ENCODE data around the gene NPPA.
"Not testable (repeated sequence)": the region's sequence is repeated elsewhere in the genome, so short reads cannot be mapped to it uniquely, and the experiment has no call there.

The NPPA gene

GRCh38 chr1:11813021-11813420 is 34.6 kb downstream of the NPPA start:
- DNase-seq (ENCODE audit: low read depth in 1 of 2, low spot score in 1 of 2), result no peak

- DNase-seq (ENCODE audit: low read depth in 1 of 2, low spot score in 1 of 2), result no peak
These were observed 40.5 kb downstream of the NPPA start for GRCh38 chr1:11807133-11807532.

GRCh38 chr1:11806307-11806936 is 41.2 kb downstream of the NPPA start:
- no peak for DNase-seq (ENCODE audit: low read depth in 1 of 2, low spot score in 1 of 2)

DNA sequence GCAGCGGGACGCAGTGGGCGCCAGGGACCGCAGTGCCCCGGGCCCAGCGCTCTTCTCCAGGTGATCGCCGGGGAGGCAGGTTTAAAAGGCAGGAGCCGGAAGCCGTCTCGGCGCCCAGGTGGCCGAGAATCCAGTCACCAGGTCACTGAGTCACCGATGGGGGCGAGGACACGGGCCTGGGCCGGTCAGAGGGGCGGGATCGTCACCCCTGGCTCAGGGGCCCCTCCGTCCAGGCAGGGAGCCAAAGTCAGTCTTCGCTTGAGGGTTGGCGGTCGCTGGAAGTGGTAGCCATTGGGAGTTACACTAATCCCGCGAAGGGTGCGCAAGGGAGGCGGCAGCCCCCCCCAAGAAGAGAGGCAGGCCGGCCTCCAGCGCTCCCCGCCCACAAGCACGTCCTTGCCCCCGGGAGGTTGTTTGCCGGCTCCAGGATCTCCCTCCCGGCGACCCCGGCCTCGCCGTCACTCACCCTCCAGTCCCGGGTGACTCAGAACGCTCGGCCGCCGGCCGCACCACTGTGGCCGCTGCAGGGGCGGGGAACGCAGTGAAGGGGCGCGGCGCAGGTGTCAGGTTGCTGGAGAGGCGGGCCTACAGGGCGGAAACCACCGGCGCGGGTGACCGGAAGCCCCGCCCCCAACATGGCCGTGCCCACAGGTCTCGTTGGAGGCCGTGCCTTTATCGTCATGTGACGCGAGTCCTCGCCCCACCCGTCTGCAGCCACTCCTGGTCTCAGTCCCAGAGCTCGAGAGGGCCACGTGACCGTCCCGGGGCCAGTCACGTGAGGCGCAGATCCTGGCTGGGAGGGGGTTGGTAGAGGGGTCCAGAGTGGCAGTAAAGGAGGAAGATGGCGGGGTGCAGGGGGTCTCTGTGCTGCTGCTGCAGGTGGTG is 41.9 kb downstream of the NPPA start, which contains the start of the genes CLCN6 and MTHFR:
TSS of gene CLCN6 (plus strand) at position 770 of the 885 bp plus-strand sequence. CDS start at position 842, 72 bp downstream.
TSS of gene MTHFR (minus strand) at position 543 of the 885 bp plus-strand sequence. CDS start 2,848 bp downstream, outside the sequence.
- DNase-seq (ENCODE audit: low read depth in 1 of 2, low spot score in 1 of 2), result peak; percentile 94 to 96

DNA sequence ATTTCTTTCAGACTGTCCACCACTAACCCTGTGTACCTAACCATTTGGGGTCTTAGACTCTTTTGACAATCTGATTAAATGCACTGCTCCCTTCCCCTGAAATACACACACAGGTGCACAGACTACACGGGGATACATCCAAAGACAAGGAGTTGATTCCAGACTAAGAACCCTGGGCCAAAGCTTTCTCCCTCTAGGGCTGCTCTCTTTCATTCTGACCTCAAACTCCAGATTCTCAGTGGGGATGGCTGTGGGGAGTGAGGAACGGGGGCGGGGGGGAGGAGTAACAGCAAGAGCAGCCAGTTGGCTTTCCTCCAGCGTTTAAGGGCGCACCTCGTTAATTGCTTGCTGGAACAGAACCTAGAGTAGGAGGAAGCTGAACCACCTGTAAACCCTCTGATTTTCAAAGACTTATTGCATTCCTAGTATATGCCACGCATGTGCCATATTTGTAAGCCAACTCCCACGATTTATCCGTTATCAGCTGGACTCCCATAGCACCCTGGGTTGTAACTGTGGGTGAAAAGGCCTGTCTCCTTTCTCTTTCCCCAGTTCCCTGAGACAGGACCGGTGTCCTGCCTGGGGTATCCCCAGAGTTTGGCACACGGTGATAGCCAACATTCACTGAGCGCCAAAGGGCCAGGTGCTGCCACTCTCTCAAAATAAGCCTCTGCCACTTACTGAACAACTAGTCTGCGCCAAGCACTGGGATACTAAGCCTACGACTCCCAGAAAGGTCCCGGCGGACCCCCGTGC is 42.7 kb downstream of the NPPA start:
- DNase-seq (ENCODE audit: low read depth in 1 of 2, low spot score in 1 of 2), result no peak

GRCh38 chr1:11803924-11804665 is 43.5 kb downstream of the NPPA start:
- not testable (repeated sequence) for DNase-seq (ENCODE audit: low read depth in 1 of 2, low spot score in 1 of 2)

DNA sequence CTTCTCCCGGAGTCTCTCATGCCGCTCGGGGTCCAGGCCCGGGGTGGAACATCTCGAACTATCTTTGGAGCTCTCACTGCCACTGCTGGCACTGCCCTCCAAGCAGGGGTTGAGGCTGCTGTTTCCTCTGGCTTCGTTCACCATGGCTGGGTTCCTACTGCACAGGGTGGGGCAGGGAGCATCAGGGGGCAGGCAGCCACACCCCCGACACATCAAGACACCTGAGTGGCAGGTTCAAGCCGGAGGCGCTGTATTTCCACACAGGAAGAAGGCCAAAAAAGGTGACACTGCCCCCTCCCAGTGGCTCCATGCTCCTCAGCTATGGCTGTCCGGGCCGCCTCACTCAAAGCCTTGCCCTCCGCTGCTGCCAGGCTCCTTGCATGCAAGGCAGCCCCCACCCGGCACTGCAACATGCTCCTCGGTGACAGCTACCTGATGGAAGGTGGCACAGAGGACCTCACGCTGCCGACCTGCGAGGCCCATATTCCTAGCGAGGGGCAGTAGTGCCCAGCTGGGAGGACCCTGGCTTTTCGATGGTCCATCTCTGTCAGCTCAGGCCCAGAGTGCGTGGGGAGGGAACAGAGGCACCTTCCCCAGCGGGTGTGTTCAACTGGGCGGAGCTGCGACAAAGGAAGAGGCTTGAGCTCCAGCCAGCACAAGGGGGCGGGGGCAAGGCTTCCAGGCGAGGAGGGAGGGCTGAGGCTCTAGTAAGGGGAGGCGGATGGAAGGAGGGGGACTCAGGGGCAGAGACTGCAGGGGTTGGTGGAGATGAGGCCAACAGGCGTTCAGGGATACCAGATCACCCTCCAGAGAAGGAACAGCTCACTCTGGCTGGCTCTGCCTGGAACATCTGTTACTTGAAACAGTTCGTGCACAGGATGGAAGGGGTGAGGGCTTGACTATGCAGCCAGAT is 44.4 kb downstream of the NPPA start:
- peak; percentile 42 to 50 for DNase-seq (ENCODE audit: low read depth in 1 of 2, low spot score in 1 of 2)

- no peak for DNase-seq (ENCODE audit: low read depth in 1 of 2, low spot score in 1 of 2)
These were observed 45.0 kb downstream of the NPPA start for GRCh38 chr1:11802616-11802972.

DNA sequence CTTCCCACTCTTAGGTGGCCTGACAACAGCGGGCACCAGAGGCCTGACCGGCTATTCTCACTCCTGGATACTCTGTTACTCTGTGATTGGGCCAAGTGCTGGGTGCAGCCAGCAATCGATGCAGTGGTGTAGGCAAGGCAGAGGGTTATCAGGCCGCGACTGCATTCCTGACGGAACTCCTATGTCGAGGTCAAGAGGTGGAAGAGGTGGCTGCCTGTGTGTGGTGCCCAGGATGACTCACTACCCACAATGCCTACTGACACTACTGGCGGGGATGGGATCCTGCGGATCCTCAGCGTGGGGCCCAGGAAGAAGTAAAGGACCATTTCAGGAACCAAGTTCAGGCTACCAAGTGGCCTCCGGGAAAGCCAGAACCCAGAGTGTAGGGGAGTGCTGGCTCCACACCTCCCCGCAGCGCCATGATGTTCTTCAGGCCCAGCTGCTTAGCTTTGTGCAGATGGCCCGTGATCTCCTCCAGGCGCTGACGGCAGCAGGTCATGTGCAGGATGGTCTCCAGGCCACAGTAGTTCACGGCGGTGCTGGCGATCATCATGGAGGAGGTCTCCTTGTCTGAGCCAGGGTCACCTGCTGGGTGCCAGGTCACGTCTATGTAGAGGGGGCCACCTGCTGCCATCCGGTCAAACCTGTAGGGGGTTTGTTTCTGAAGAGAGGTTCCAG is 46.7 kb downstream of the NPPA start:
- DNase-seq (ENCODE audit: low read depth in 1 of 2, low spot score in 1 of 2), result no peak

GRCh38 chr1:11800391-11800755 is 47.2 kb downstream of the NPPA start:
- DNase-seq (ENCODE audit: low read depth in 1 of 2, low spot score in 1 of 2), result no peak

GRCh38 chr1:11799896-11800295 is 47.7 kb downstream of the NPPA start:
- no peak for DNase-seq (ENCODE audit: low read depth in 1 of 2, low spot score in 1 of 2)

GRCh38 chr1:11799099-11799498 is 48.5 kb downstream of the NPPA start:
- DNase-seq (ENCODE audit: low read depth in 1 of 2, low spot score in 1 of 2), result no peak

- DNase-seq (ENCODE audit: low read depth in 1 of 2, low spot score in 1 of 2), result no peak
These were observed 49.9 kb downstream of the NPPA start for GRCh38 chr1:11797525-11798216.

DNA sequence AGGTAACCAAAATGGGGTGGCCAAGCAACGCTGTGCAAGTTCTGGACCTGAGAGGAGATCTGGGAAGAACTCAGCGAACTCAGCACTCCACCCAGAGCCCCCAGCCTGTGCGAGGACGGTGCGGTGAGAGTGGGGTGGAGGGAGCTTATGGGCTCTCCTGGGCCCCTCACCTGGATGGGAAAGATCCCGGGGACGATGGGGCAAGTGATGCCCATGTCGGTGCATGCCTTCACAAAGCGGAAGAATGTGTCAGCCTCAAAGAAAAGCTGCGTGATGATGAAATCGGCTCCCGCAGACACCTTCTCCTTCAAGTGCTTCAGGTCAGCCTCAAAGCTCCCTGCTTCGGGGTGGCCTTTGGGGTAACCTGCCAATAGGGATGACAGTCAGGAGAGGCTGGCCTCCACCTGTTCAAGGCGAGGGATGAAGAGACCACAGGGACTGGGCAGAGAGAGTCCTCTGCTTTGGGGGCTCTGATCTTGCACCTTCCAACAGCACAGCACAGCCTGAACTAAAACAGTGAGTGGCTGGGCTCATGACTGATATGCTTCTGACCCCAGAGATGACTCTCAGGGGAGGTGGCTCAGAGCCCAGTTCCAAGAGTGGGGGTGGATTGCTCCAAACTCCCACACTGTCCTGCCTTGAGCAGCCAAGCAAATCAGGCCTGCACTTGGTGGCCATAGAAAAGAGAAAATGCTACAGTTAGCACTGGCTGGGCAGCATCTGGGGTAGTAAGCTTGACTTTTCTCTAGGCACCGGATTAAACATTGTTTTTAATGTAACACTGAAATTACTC is 51.4 kb downstream of the NPPA start:
- DNase-seq (ENCODE audit: low read depth in 1 of 2, low spot score in 1 of 2), result no peak
